K562 (cell line): ENCODE measurements around the gene TTBK1. TPM values are rescaled to one million over a fixed set of nuclear protein-coding genes. Genes with fewer than 3 reads are reported as not detected.

ENCODE experiments used
- ATAC-seq: fragments of 200-7000 bp; cut with Tn5 transposase; 3 replicates; pipeline ENCODE4 v1.9.1; 2020; ENCODE audit warnings: moderate library complexity
- BruUV-seq: library from RNA; stranded (reverse); fragments of 400-500 nt; replicated peaks from 2 replicates; lab custom pipeline; 2021; lab: Mats Ljungman, UMichigan
- CTCF ChIA-PET: fragments of 300-600 bp; formaldehyde crosslinking; extraction: SDS; loops from one replicate; lab custom pipeline; 2021; ENCODE audit warnings: low intra/inter-chr PET ratio; lab: Yijun Ruan, JAX
- POLR2A ChIA-PET: fragments of 300-600, 350-650 bp; sonication (Branson Sonifier 250); formaldehyde crosslinking; extraction: SDS; loops from one replicate; lab custom pipeline; 2021; ENCODE audit warnings: antibody characterized with exemption, inconsistent platforms; lab: Yijun Ruan, JAX
- DNase-seq, 4 experiments: peaks; one replicate each; pipeline versions ENCODE4 v3.0.0 to v3.0.0-alpha.2; 2011 to 2018; ENCODE audit warnings: low spot score in 3 of 4, mixed read lengths in 3 of 4; ENCODE audit errors: extremely low read depth in 1 of 4
- FAIRE-seq: peaks from 2 replicates; lab custom pipeline; 2011; peaks lifted over from hg19 to GRCh38; lab: Jason Lieb, UNC
- H2AFZ ChIP-seq: 2 replicates; pipeline ENCODE4 v1.6.0; 2011; ENCODE audit warnings: low read depth, low read length, control low read depth, inconsistent platforms
- H3K27ac ChIP-seq: fragments of 200-600 bp; 3 replicates; pipeline ENCODE4 v1.8.0; 2011; ENCODE audit warnings: low read depth, mild to moderate bottlenecking, control low read depth, inconsistent platforms, low read length, moderate library complexity, mixed read lengths; ENCODE audit errors: extremely low read depth
- H3K27me3 ChIP-seq, 2 experiments: fragments of 300-600 bp in 1 of 2; 2 replicates in 1 of 2; 3 replicates in 1 of 2; pipeline versions ENCODE4 v1.6.0 to v1.8.0; 2011; ENCODE audit warnings: inconsistent platforms in 2 of 2, low read length in 2 of 2, mild to moderate bottlenecking in 1 of 2, mixed read lengths in 1 of 2, moderate library complexity in 1 of 2; ENCODE audit not compliant: control insufficient read depth in 2 of 2, insufficient read depth in 2 of 2
- H3K36me3 ChIP-seq: fragments of 300-600 bp; 3 replicates; pipeline ENCODE4 v1.8.0; 2011; ENCODE audit warnings: mild to moderate bottlenecking, low read length, inconsistent platforms; ENCODE audit not compliant: control insufficient read depth, insufficient read depth
- H3K4me1 ChIP-seq, 2 experiments: fragments of 200-600 bp in 1 of 2; replicated peaks in 1 of 2; 2 replicates in 1 of 2; 3 replicates in 1 of 2; pipeline versions ENCODE4 v1.5.1 to v1.8.0; 2011; ENCODE audit warnings: inconsistent platforms in 2 of 2, low read length in 2 of 2, mild to moderate bottlenecking in 1 of 2, mixed read lengths in 1 of 2, moderate library complexity in 1 of 2; ENCODE audit not compliant: control insufficient read depth in 2 of 2, insufficient read depth in 2 of 2
- H3K4me2 ChIP-seq: 2 replicates; pipeline ENCODE4 v1.6.1; 2011; ENCODE audit warnings: low read length, control low read depth, inconsistent platforms, mixed read lengths; ENCODE audit not compliant: insufficient read depth
- H3K4me3 ChIP-seq: fragments of 200-600 bp; sonication (generic), shearing (Covaris generic); 2 replicates; pipeline ENCODE4 v1.5.1; 2016; ENCODE audit warnings: control low read depth, inconsistent platforms
- H3K79me2 ChIP-seq: fragments of 200-600 bp; 3 replicates; pipeline ENCODE4 v1.8.0; 2011; ENCODE audit warnings: low read length, inconsistent platforms; ENCODE audit not compliant: control insufficient read depth, insufficient read depth
- H3K9ac ChIP-seq, 2 experiments: 2 replicates each; pipeline versions ENCODE4 v1.6.0 to v1.6.1; 2011; ENCODE audit warnings: low read depth in 2 of 2, low read length in 2 of 2, control low read depth in 1 of 2, inconsistent platforms in 1 of 2, mild to moderate bottlenecking in 1 of 2, mixed read lengths in 1 of 2; ENCODE audit not compliant: insufficient read depth in 1 of 2
- H3K9me1 ChIP-seq: one replicate; pipeline ENCODE4 v1.6.0; 2011; ENCODE audit warnings: inconsistent platforms, mild to moderate bottlenecking, low read length, moderate library complexity; ENCODE audit not compliant: control insufficient read depth, insufficient read depth
- H3K9me3 ChIP-seq: replicated peaks from 2 replicates; pipeline ENCODE4 v1.5.1; 2011; ENCODE audit warnings: low read depth, low read length, inconsistent platforms; ENCODE audit not compliant: control insufficient read depth, insufficient read depth
- H4K20me1 ChIP-seq: replicated peaks from 2 replicates; pipeline ENCODE4 v1.6.1; 2011; ENCODE audit warnings: low read length, inconsistent platforms, mixed read lengths; ENCODE audit not compliant: control insufficient read depth, insufficient read depth
- BACH1 ChIP-seq: fragments of 200-800 bp; sonication (Bioruptor generic); IDR thresholded peaks from 2 replicates; pipeline ENCODE4 v1.6.1; 2016; ENCODE audit warnings: missing genetic modification characterization, missing compliant biosample characterization
- HMGN3 ChIP-seq: IDR thresholded peaks from 2 replicates; pipeline ENCODE4 v1.6.1; 2011; ENCODE audit warnings: borderline replicate concordance, low read depth, mild to moderate bottlenecking, mixed read lengths, low read length; ENCODE audit not compliant: insufficient read length; ENCODE audit errors: extremely low read depth
- JUNB ChIP-seq: fragments of 450-650 bp; formaldehyde crosslinking; conservative IDR thresholded peaks from 2 replicates; pipeline ENCODE4 v1.4.0; 2020; ENCODE audit warnings: mild to moderate bottlenecking
- KDM5B ChIP-seq: fragments of 200-600 bp; sonication (generic); IDR thresholded peaks from 2 replicates; pipeline ENCODE4 v1.6.1; 2012; ENCODE audit warnings: low read depth, mild to moderate bottlenecking, moderate library complexity, low read length, control low read depth, inconsistent platforms; ENCODE audit not compliant: insufficient replicate concordance
- MXI1 ChIP-seq: IDR thresholded peaks from 2 replicates; pipeline ENCODE4 v1.6.1; 2011; ENCODE audit warnings: low read depth, mild to moderate bottlenecking, improper control_type of control experiment, low read length
- NCOA4 ChIP-seq: fragments of 450-650 bp; IDR thresholded peaks from 2 replicates; pipeline ENCODE4 v1.6.1; 2018; ENCODE audit warnings: mild to moderate bottlenecking; ENCODE audit not compliant: partially characterized antibody
- POLR2G ChIP-seq: fragments of 200-400 bp; formaldehyde crosslinking; IDR thresholded peaks from 2 replicates; pipeline ENCODE4 v1.6.1; 2017; ENCODE audit warnings: low read depth, mild to moderate bottlenecking, antibody characterized with exemption, low read length, moderate library complexity
- SLC30A9 ChIP-seq: fragments of 250-450 bp; sonication (Bioruptor Pico); IDR thresholded peaks from 2 replicates; pipeline ENCODE4 v1.8.0; 2022; ENCODE audit warnings: mild to moderate bottlenecking, moderate library complexity
- SP1 ChIP-seq: sonication (generic); formaldehyde crosslinking; IDR thresholded peaks from 2 replicates; pipeline ENCODE4 v1.8.1; 2022; ENCODE audit warnings: mild to moderate bottlenecking, missing genetic modification reagents
- SUPT5H ChIP-seq: fragments of 450-650 bp; IDR thresholded peaks from 2 replicates; pipeline ENCODE4 v1.6.1; 2016
- TAF9B ChIP-seq: fragments of 450-650 bp; IDR thresholded peaks from 2 replicates; pipeline ENCODE4 v1.6.1; 2018; ENCODE audit warnings: mild to moderate bottlenecking; ENCODE audit not compliant: partially characterized antibody
- YBX1 ChIP-seq: fragments of 450-650 bp; IDR thresholded peaks from 2 replicates; pipeline ENCODE4 v1.7.1; 2016; ENCODE audit warnings: mild to moderate bottlenecking
- ZNF75A ChIP-seq: fragments of 450-650 bp; formaldehyde crosslinking; IDR thresholded peaks from 2 replicates; pipeline ENCODE4 v1.4.0; 2020; ENCODE audit warnings: mild to moderate bottlenecking
- WGBS: fragments of 100-300 bp; shearing (Covaris generic); methylation state at CpG from one replicate; pipeline ENCODE4 v1.1.6; 2016; ENCODE audit warnings: low coverage, mixed read lengths; ENCODE audit not compliant: insufficient coverage; ENCODE audit errors: missing lambda C conversion rate; 5-methylcytosine and 5-hydroxymethylcytosine counted together
- in situ Hi-C: fragments of 300-500 bp; cut with MboI; formaldehyde crosslinking; loops from 4 replicates; pipeline ENCODE4 v1.15.0; 2018; ENCODE audit warnings: inconsistent platforms, mixed read lengths
- intact Hi-C: fragments of 100-400 bp; cut with micrococcal nuclease; formaldehyde crosslinking; loops from 2 replicates; pipeline ENCODE4 v1.14.2; 2022
- polyA plus RNA-seq, 8 experiments: library from polyadenylated mRNA; depleted of rRNA in 4 of 8; stranded (reverse) in 5 of 8; unstranded in 3 of 8; fragments of >200 nt; fragmentation: Nextera tagmentation in 2 of 8; fragmentation: Illumina TruSeq in 1 of 8; extraction: Ambion mirVana in 2 of 8; extraction: Trizol in 1 of 8; gene quantifications; 2 replicates each; pipeline versions ENCODE4 v1.2.1 to v1.2.3, GENCODE V29; 2011 to 2014; ENCODE audit warnings: inconsistent platforms in 1 of 8, missing spikeins in 1 of 8
- total RNA-seq, 7 experiments: library from RNA; depleted of rRNA in 6 of 7; stranded (reverse); fragments of >200 nt in 6 of 7; fragmentation: Illumina TruSeq in 2 of 7; extraction: Trizol in 2 of 7; gene quantifications; 2 replicates each; pipeline versions ENCODE4 v1.2.1 to v1.2.3, GENCODE V29; 2011 to 2021; ENCODE audit warnings: low replicate concordance in 1 of 7
- TF ChIP-seq, protein P1 (sequence below): fragments of 450-650 bp; IDR thresholded peaks from one replicate; pipeline ENCODE4 v1.6.1; 2018; ENCODE audit warnings: mild to moderate bottlenecking, moderate library complexity; ENCODE audit not compliant: partially characterized antibody
- TF ChIP-seq, protein P2 (sequence below), 2 experiments: IDR thresholded peaks in 1 of 2; conservative IDR thresholded peaks in 1 of 2; 2 replicates each; pipeline ENCODE4 v1.6.1; 2016; ENCODE audit warnings: low read depth in 2 of 2, mild to moderate bottlenecking in 1 of 2, missing compliant biosample characterization in 1 of 2, missing genetic modification characterization in 1 of 2, moderate library complexity in 1 of 2

TTBK1 gene
- total and polyA plus RNA-seq, 9 of the 15 experiments (the other 6 are each of a cell fraction or from before 2014, with no cell fraction given), result not detected

DNA sequence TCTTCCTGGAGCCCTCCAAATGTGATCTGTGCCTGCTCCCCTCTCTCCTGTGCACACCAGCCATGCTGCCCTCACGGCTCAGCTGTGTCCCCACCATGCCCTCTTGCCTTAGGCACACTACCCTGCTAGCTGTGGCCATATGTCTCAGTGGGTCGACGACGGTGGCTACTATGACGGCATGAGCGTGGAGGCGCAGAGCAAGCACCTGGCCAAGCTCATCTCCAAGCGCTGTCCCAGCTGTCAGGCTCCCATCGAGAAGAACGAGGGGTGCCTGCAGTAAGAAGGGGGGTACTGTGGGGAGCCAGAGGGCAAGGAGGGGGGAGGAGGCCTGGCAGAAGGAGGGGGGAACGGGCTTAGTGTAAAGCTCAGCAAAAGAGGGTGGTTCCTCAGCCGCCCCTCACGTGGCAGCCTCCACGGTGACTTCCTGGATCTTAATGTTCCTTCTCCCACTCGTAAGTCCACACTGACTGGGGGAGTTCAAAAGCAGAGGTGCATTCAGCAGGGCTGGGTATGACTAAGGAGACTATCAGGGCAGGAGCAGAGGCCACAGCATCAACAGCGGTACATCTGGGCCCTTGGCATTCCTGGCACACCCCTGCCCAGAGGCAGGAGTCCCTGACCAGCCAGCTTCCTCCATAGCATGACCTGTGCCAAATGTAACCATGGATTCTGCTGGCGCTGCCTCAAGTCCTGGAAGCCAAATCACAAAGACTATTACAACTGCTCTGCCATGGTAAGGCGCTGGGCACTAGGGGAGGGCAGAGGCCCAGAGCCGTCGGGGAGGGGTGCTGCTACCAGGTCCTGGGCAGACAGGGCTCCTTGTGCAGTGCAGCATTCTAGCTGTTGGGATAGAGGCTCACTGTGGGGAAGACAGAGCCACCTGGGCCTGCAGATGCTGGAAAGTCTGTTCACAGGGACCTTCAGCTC, 22.0 kb upstream of the TTBK1 start (continued):
- TF ChIP-seq NCOA4 (no peak), TAF9B (no peak)

DNA sequence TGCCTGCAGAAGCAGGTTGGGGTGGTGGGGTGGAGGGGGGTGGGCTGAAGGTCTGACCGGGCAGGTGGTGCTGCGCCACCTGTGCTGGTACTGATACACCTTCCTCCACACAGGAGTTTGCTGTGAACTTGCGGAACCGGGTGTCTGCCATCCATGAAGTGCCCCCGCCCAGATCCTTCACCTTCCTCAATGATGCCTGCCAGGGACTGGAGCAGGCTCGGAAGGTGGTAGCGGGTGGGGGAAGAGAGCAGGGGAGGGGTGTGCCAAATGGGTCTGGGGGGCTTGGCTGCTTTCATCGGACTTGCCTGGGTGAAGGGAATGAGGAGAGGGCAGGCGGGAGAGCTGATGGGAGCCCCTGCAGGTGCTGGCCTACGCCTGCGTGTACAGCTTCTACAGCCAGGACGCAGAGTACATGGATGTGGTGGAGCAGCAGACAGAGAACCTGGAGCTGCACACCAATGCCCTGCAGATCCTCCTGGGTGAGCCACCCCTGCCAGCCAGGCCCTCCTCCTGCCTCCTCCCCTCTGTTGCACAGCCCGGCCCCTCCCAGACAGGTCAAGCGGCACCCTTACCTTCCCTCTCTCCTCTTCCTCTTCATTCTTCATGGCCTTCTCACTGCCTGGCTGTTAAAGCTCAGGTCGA, 20.7 kb upstream of the TTBK1 start:
- H3K9ac ChIP-seq, result peak overlapping the region in 1 of 2 experiments; percentile 3; a peak in 1 of 4 replicates
- ChIA-PET POLR2A (interaction anchor here (0.5 to 11.2 kb wide), 8 partner anchors 6 to 362 kb away, joined by 3 to 118 read pairs (median 3); no protein-coding TSS in a partner anchor), CTCF (no interaction called here)
- no peaks in the 10 kb centered on the region for H3K27me3 ChIP-seq
- DNase-seq (no peak), FAIRE-seq (no peak), ATAC-seq (peak; percentile 23)
- no peak overlapping the region for H3K4me2 ChIP-seq
- H3K4me3 ChIP-seq, result no peak overlapping the region
- 87% methylated on average over 15 of the region's 15 CpGs for WGBS
- in situ Hi-C loops (no loop called here), intact Hi-C loops (no loop called here)
- H3K4me1 ChIP-seq, result peaks cover 17 to 40% of the 10 kb centered on the region in 2 experiments; a peak in 4 of 5 replicates
- peaks cover 5% of the 10 kb centered on the region for H3K79me2 ChIP-seq
- no peak overlapping the region for H2AFZ ChIP-seq
- no peaks in the 10 kb centered on the region for H4K20me1 ChIP-seq
- peaks cover 38% of the 10 kb centered on the region; the same call in 2 of the 3 replicates for H3K36me3 ChIP-seq
- no peaks in the 10 kb centered on the region for H3K9me3 ChIP-seq
- BruUV-seq, result no TSS peak
- no peaks in the 10 kb centered on the region for H3K9me1 ChIP-seq
- H3K27ac ChIP-seq, result no peak overlapping the region
- TF ChIP-seq SP1 (CRISPR knock-in tag) (no peak), SUPT5H (peak; percentile 61; the same call in 1 of the 2 replicates), YBX1 (no peak), MXI1 (no peak), JUNB (CRISPR knock-in tag) (no peak), SLC30A9 (CRISPR knock-in tag) (no peak), BACH1 (tag) (no peak), KDM5B (peak; percentile 4), POLR2G (peak; percentile 50), HMGN3 (peak; percentile 32), ZNF75A (CRISPR knock-in tag) (no peak)
- TF ChIP-seq, protein P1, sequence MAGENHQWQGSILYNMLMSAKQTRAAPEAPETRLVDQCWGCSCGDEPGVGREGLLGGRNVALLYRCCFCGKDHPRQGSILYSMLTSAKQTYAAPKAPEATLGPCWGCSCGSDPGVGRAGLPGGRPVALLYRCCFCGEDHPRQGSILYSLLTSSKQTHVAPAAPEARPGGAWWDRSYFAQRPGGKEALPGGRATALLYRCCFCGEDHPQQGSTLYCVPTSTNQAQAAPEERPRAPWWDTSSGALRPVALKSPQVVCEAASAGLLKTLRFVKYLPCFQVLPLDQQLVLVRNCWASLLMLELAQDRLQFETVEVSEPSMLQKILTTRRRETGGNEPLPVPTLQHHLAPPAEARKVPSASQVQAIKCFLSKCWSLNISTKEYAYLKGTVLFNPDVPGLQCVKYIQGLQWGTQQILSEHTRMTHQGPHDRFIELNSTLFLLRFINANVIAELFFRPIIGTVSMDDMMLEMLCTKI, result no peak
- TF ChIP-seq, protein P2, sequence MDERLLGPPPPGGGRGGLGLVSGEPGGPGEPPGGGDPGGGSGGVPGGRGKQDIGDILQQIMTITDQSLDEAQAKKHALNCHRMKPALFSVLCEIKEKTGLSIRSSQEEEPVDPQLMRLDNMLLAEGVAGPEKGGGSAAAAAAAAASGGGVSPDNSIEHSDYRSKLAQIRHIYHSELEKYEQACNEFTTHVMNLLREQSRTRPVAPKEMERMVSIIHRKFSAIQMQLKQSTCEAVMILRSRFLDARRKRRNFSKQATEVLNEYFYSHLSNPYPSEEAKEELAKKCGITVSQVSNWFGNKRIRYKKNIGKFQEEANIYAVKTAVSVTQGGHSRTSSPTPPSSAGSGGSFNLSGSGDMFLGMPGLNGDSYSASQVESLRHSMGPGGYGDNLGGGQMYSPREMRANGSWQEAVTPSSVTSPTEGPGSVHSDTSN (CRISPR knock-in tag; IDR thresholded peaks at IDR 0.05; ENCODE audit: low read depth), result no peak
- TF ChIP-seq, protein P2 (tag; conservative IDR thresholded peaks at IDR 0.05; ENCODE audit: low read depth), result no peak
